ENCODE results near the gene SLITRK2. TPM values are rescaled to one million over a fixed set of nuclear protein-coding genes. Genes with fewer than 3 reads are reported as not detected.

Gene SLITRK2, protein sequence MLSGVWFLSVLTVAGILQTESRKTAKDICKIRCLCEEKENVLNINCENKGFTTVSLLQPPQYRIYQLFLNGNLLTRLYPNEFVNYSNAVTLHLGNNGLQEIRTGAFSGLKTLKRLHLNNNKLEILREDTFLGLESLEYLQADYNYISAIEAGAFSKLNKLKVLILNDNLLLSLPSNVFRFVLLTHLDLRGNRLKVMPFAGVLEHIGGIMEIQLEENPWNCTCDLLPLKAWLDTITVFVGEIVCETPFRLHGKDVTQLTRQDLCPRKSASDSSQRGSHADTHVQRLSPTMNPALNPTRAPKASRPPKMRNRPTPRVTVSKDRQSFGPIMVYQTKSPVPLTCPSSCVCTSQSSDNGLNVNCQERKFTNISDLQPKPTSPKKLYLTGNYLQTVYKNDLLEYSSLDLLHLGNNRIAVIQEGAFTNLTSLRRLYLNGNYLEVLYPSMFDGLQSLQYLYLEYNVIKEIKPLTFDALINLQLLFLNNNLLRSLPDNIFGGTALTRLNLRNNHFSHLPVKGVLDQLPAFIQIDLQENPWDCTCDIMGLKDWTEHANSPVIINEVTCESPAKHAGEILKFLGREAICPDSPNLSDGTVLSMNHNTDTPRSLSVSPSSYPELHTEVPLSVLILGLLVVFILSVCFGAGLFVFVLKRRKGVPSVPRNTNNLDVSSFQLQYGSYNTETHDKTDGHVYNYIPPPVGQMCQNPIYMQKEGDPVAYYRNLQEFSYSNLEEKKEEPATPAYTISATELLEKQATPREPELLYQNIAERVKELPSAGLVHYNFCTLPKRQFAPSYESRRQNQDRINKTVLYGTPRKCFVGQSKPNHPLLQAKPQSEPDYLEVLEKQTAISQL
- total RNA-seq, result 1.5 TPM
- 0.48 TPM for polyA plus RNA-seq

DNA sequence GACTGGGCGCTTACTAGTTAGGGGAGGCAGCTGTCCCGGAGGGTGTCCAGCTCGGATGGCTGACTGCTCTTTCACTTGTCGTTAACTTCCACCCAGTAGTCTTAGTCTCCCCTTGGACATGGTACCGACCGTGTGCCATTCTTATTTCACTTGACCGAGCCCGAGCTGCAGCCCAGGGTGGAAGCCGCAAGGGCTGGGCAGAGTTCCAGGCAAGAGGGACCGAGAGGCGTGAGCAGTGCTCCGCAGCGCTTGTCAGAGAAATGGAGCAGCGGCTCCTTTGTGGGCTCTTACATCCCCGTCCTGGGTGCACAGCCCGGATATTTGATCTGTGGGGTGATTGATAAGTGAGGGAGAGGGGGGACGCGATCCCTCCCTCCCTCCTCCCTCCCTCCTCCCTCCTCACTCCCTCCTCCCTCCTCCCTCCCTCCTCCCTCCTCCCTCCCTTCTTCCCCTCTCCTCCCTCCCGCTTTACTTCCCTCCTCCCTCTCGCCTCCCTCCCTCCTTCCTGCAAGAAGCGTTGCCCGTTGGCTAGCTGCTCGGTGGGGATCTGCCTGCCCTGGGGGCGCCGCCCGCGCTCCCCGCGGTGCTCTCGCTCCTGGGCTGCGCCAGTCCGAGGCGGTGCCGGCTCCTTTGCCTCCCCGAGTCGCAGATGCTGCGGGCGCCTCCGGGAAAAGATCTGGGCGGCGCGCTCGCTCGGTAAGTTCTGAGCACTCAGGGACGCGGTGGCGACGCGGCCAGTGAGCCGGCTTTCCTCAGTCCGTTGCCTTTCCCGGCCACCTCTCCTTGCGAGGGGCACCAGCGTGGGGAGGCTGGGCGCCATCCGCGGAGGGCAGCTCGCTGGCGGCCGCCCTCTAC, at the start of gene SLITRK2:
Gene SLITRK2 (plus strand): TSS at position 499 of the 855 bp plus-strand sequence. CDS start 4,597 bp downstream, outside the sequence.
- Histone ChIP-seq H3K27ac (ENCODE audit: low read depth) (no peak within 1 kb of the TSS), H3K36me3 (ENCODE audit: insufficient read depth) (no peaks in the 10 kb centered on the region), H3K4me3 (ENCODE audit: low read depth, low read length) (peak within 1 kb of the TSS; percentile 30), H3K4me1 (ENCODE audit: insufficient read depth) (no peaks in the 10 kb centered on the region)
- under 1% methylated on average over 58 of the region's 60 CpGs for WGBS
- no peak for DNase-seq (ENCODE audit: extremely low spot score)

DNA sequence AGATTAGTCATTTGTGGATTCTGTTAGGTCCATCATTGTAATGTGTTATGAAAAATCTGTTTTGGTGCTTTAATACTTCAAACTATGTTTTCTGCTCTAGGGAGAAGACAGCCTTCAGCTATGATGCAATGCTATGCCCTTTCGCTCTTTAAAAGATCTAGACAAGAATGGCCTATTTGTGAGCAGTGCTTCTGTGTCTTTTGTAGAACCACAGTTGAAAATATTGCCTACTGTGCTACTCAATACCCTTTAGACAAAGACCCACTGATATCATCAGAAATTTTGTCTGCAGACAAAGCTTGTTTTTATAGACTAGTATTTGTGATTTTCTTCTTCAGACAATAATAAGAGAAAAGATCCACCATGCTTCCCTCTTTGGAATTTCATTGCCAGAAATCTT, 44.6 kb upstream of the SLITRK2 start:
- H3K4me1 ChIP-seq (ENCODE audit: insufficient read depth), result no peaks in the 10 kb centered on the region
- no peak overlapping the region for H3K27ac ChIP-seq (ENCODE audit: low read depth)
- no peak for DNase-seq (ENCODE audit: extremely low spot score)
- no peak overlapping the region for H3K4me3 ChIP-seq (ENCODE audit: low read depth, low read length)
- no peaks in the 10 kb centered on the region for H3K36me3 ChIP-seq (ENCODE audit: insufficient read depth)
- WGBS, result 94% methylated on average over 1 of the region's 1 CpG

DNA sequence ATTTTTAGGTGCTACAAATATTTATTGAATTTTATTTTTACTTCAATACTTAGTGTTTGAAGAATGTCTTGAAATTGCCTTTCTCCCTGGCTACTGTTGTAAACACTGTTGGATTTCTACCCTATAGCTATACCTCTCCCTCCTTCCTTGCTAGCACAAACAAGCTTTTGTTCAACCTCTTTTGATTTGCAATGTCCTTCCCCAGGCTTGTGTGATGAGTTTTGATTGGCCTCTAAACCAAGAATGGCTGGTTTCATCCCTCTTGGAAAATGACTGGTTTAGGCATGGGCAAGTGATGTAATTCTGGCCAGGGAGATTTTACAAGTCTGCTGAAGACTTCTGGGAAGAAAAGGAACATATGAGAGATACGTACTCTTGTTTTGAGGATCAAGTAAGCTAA, 25.3 kb upstream of the SLITRK2 start:
- no peaks in the 10 kb centered on the region for H3K36me3 ChIP-seq (ENCODE audit: insufficient read depth)
- DNase-seq (ENCODE audit: extremely low spot score), result no peak
- no peak overlapping the region for H3K27ac ChIP-seq (ENCODE audit: low read depth)
- no peaks in the 10 kb centered on the region for H3K4me1 ChIP-seq (ENCODE audit: insufficient read depth)
- H3K4me3 ChIP-seq (ENCODE audit: low read depth, low read length), result no peak overlapping the region
- 70% methylated on average over 1 of the region's 1 CpG for WGBS

DNA sequence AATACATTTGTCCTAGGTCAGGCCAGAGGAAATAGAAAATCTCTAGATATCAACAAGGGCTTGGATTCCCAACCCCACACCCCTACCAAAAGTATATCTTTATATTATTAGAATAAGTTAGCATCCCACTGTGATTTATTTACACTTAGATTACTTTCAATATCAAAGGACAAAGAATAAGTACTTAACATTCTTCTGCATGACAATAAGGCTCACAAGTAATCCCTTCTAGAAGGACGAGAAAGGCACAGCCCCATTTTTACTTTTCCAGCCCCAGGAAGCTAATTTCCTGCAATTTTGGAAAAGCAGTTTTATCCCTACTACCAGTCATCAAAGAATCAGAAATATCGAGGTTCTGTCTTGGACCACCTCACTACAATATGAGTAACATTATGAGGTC, 14.1 kb upstream of the SLITRK2 start:
- no peaks in the 10 kb centered on the region for H3K4me1 ChIP-seq (ENCODE audit: insufficient read depth)
- WGBS, result 30% methylated on average over 2 of the region's 2 CpGs
- no peak overlapping the region for H3K27ac ChIP-seq (ENCODE audit: low read depth)
- no peak overlapping the region for H3K4me3 ChIP-seq (ENCODE audit: low read depth, low read length)
- DNase-seq (ENCODE audit: extremely low spot score), result no peak
- H3K36me3 ChIP-seq (ENCODE audit: insufficient read depth), result no peaks in the 10 kb centered on the region

DNA sequence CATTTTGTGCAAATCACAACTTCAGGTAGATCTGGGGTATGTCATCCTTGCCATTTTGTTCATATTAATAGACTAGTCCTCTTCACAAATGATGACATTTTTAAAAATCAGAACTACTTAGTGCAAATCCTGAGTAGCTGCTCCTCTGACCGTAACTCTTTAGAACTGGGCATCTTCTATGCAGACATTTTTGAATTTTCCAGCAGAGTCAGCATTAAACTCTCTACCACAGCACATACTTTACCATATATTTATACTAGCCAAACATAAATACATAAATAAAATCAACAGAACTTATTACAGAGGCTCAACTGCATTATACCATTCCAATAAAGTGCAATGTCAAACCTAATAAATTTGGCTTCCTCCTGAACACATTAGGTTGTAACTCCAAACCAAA, 4.5 kb upstream of the SLITRK2 start:
- Histone ChIP-seq H3K4me3 (ENCODE audit: low read depth, low read length) (no peak overlapping the region), H3K4me1 (ENCODE audit: insufficient read depth) (no peaks in the 10 kb centered on the region), H3K36me3 (ENCODE audit: insufficient read depth) (no peaks in the 10 kb centered on the region), H3K27ac (ENCODE audit: low read depth) (no peak overlapping the region)
- 70% methylated on average over 1 of the region's 1 CpG for WGBS
- no peak for DNase-seq (ENCODE audit: extremely low spot score)

DNA sequence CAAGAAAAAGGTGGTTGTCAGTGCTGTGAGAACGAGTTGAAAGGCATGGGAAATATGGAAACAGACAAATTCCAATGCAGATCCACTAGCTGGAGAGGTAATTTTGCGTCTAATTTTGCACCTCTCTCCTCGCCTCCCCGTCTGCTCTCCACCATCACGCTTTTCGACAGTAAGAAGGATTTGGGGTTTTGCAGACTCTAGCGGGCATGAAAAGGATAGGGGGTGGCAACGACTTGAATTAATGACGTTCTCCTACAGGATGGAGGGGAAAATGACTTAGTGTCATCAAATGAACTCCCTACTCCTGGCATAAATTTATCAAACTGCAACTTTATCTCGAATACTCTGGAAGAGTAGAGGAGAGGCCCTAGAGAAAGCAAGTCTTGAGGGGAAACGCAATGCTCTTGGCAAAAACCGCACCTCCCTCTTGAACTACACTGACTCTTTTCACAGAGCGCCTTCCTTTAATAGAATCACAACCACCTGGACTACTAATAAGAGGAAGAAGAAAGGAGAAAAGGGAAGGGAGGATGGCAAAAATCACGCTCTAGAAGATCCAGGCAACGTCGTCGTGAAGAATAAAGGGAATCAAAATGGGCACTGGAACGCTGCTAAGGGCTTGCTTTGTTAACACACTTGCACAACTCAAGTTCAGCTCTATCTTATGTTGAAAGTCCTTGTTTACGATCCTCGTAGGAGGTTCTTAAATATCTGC, 871 bp upstream of the SLITRK2 start:
- H3K36me3 ChIP-seq (ENCODE audit: insufficient read depth), result no peaks in the 10 kb centered on the region
- H3K4me1 ChIP-seq (ENCODE audit: insufficient read depth), result no peaks in the 10 kb centered on the region
- DNase-seq (ENCODE audit: extremely low spot score), result no peak
- H3K4me3 ChIP-seq (ENCODE audit: low read depth, low read length), result peak overlapping the region; percentile 30
- 12% methylated on average over 20 of the region's 20 CpGs for WGBS
- no peak overlapping the region for H3K27ac ChIP-seq (ENCODE audit: low read depth)

DNA sequence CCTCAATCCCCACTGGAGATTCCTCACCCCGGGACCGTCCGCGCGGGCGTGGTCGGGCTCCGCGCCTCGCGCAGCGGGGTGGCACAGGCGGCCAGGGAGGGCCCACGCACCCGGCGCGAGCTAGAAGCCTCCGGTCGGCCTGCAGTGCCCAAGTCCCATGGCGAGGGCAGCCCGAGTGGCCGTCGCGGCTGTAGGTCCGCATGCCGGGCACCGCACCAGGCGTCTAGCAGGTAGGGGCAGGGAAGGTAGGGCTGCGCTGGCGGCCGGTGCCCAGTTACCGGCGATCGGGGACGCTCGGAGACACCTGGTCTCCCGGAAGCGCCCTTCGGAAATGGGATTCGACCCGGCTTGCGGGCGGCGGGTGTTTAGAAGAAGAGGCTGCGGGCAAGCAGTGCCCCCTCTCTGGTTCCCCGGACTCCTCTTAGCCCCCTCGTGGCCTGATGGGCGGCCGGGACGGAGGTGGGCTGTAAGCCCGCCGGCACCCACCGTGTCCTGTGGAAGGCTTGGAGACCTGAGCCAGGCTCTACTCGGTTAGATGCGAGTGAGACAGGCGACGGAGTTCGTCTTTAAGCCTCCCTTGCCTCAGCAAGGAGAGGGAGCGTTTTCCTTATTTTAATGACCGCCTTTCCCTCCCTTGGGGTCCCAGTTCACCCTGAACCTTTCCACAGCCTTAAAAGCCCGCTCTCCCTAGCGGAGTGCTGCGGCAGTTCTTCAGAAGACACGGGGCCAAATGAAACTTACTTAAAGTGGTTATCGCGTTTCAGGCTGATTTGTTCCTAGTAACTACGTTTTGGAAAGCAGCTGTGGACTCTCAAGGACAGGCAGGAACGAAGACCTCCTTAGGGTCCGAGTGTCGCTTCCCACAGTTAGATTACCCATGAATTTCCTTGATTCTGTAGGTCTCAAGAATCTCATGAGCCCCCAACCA, 821 bp downstream of the SLITRK2 start:
- Histone ChIP-seq H3K36me3 (ENCODE audit: insufficient read depth) (no peaks in the 10 kb centered on the region), H3K4me1 (ENCODE audit: insufficient read depth) (no peaks in the 10 kb centered on the region), H3K4me3 (ENCODE audit: low read depth, low read length) (peak overlapping the region; percentile 30), H3K27ac (ENCODE audit: low read depth) (no peak overlapping the region)
- 1% methylated on average over 70 of the region's 70 CpGs for WGBS
- no peak for DNase-seq (ENCODE audit: extremely low spot score)

DNA sequence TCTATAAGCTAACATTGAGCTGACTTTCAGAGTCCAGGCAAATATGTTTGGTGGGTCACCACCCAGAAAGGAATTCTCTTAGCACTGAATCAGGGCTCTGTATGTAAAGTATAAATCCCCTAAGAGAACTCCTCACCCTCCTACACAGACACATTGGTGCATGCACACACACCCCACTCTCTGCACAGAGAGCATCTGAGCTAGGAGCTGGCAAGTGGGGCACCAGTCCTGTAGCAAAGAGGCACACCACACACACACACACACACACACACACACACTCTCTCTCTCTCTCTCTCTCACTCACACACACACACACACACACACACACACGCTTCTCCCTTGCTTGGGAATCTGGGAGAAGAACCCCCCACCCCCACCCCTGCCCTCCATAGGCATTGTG, 3.2 kb downstream of the SLITRK2 start:
- WGBS, result no CpG with 5 or more reads among the region's 1 CpG
- H3K27ac ChIP-seq (ENCODE audit: low read depth), result no peak overlapping the region
- no peak overlapping the region for H3K4me3 ChIP-seq (ENCODE audit: low read depth, low read length)

DNA sequence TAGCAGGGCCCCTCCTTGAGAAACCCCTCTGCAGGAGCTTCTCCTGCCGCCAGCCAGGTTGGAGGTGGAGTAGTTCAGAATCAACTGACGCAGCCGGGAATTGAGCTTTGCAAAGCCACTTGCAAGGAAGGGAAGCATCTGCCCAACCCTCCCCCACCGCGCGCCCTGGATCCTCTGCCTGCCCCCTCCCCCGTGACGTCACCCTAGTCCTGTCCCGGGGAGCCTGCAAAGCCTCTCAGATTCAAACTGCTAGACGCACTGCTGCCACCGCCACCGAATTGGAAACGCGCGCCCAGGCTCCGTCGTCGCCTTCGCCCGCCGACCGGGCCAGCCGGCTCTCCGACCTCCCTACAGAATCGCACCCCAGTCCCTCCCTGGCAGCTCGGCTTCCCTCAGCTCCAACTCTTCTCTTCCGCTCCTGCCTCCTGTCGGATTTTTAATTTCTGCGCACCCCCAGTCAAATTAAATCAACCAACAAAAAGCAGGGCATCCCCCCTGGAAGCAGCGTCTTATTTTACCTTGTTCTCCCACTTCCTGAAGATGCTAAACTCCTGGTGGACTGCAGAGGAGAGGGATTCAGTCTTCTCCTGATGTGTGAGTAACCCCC, 3.8 kb downstream of the SLITRK2 start:
- Histone ChIP-seq H3K27ac (ENCODE audit: low read depth) (no peak overlapping the region), H3K36me3 (ENCODE audit: insufficient read depth) (no peaks in the 10 kb centered on the region), H3K4me3 (ENCODE audit: low read depth, low read length) (no peak overlapping the region), H3K4me1 (ENCODE audit: insufficient read depth) (no peaks in the 10 kb centered on the region)
- 2% methylated on average over 30 of the region's 30 CpGs for WGBS
- no peak for DNase-seq (ENCODE audit: extremely low spot score)

More for the DNA sequence above, 3.2 kb downstream of the SLITRK2 start:
- DNase-seq (ENCODE audit: extremely low spot score), result no peak
- Histone ChIP-seq H3K36me3 (ENCODE audit: insufficient read depth) (no peaks in the 10 kb centered on the region), H3K4me1 (ENCODE audit: insufficient read depth) (no peaks in the 10 kb centered on the region)

DNA sequence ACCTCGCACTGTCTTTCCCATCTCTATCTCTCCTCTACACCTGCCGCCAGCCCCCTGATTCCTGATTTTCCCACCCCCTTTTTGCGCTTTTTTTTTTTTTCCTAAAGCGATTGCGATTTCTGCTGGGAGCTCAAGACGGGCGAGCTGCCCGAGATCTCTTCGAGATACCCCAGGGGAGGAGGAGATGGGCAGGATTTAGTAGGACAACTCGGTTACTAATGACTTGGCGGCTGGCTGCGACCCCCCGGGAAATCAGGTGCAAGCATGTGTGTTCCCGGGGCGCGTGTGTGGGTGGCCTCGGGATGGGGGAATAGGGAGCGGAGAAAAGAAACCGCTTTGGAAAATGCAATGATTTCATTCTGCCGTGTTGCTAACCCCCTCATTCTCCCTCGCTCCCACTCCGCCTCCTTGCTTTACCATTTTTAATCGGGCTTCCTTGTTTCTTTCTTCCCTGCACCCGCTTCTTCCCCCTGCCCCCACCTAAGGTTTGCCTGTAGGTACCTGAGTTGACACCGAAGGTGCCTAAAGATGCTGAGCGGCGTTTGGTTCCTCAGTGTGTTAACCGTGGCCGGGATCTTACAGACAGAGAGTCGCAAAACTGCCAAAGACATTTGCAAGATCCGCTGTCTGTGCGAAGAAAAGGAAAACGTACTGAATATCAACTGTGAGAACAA, 4.4 kb downstream of the SLITRK2 start:
- no peaks in the 10 kb centered on the region for H3K4me1 ChIP-seq (ENCODE audit: insufficient read depth)
- WGBS, result 25% methylated on average over 33 of the region's 33 CpGs
- no peak overlapping the region for H3K27ac ChIP-seq (ENCODE audit: low read depth)
- DNase-seq (ENCODE audit: extremely low spot score), result no peak
- H3K36me3 ChIP-seq (ENCODE audit: insufficient read depth), result no peaks in the 10 kb centered on the region
- H3K4me3 ChIP-seq (ENCODE audit: low read depth, low read length), result no peak overlapping the region

DNA sequence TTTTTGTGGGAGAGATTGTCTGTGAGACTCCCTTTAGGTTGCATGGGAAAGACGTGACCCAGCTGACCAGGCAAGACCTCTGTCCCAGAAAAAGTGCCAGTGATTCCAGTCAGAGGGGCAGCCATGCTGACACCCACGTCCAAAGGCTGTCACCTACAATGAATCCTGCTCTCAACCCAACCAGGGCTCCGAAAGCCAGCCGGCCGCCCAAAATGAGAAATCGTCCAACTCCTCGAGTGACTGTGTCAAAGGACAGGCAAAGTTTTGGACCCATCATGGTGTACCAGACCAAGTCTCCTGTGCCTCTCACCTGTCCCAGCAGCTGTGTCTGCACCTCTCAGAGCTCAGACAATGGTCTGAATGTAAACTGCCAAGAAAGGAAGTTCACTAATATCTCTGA, 5.5 kb downstream of the SLITRK2 start:
- DNase-seq (ENCODE audit: extremely low spot score), result no peak
- Histone ChIP-seq H3K4me1 (ENCODE audit: insufficient read depth) (no peaks in the 10 kb centered on the region), H3K4me3 (ENCODE audit: low read depth, low read length) (no peak overlapping the region), H3K36me3 (ENCODE audit: insufficient read depth) (no peaks in the 10 kb centered on the region), H3K27ac (ENCODE audit: low read depth) (no peak overlapping the region)
- 91% methylated on average over 7 of the region's 7 CpGs for WGBS

Data from urinary bladder (tissue), 4 donors.